DMS53 treated with DMSO at 0.1 percent for 48 hours (cell line): ENCODE data around the gene CYP2A7.
"Not testable (repeated sequence)": the region's sequence is repeated elsewhere in the genome, so short reads cannot be mapped to it uniquely, and the experiment has no call there.

Experiments used
- DNase-seq: peaks from one replicate; lab custom pipeline; 2025; ENCODE audit not compliant: unreplicated experiment; lab: John Stamatoyannopoulos, UW

CYP2A7 gene

GRCh38 chr19:40900521-40900920 lies 18.5 kb upstream of the CYP2A7 start:
- DNase-seq = not testable (repeated sequence)

- not testable (repeated sequence) for DNase-seq
Observed at GRCh38 chr19:40899964-40900363, 17.9 kb upstream of the CYP2A7 start.

- DNase-seq = not testable (repeated sequence)
Observed at GRCh38 chr19:40896843-40897789, 15.1 kb upstream of the CYP2A7 start.

GRCh38 chr19:40896418-40896796 lies 14.4 kb upstream of the CYP2A7 start:
- DNase-seq = no peak

- no peak for DNase-seq
Observed at GRCh38 chr19:40893112-40893511, 11.1 kb upstream of the CYP2A7 start.

- no peak for DNase-seq
Observed at GRCh38 chr19:40889366-40889765, 7.3 kb upstream of the CYP2A7 start.

GRCh38 chr19:40888191-40888590 lies 6.2 kb upstream of the CYP2A7 start:
- no peak for DNase-seq

GRCh38 chr19:40884187-40884931 lies 2.3 kb upstream of the CYP2A7 start:
- not testable (repeated sequence) for DNase-seq

- not testable (repeated sequence) for DNase-seq
Observed at GRCh38 chr19:40879349-40879748, 2.7 kb downstream of the CYP2A7 start.

GRCh38 chr19:40875526-40875951 lies 6.5 kb downstream of the CYP2A7 start:
- not testable (repeated sequence) for DNase-seq

- not testable (repeated sequence) for DNase-seq
Observed at GRCh38 chr19:40874874-40875273, 7.2 kb downstream of the CYP2A7 start.

GRCh38 chr19:40873873-40874272 lies 8.2 kb downstream of the CYP2A7 start:
- not testable (repeated sequence) for DNase-seq

GRCh38 chr19:40872209-40872608 lies 9.8 kb downstream of the CYP2A7 start:
- no peak for DNase-seq

GRCh38 chr19:40867701-40868100 lies 14.3 kb downstream of the CYP2A7 start:
- no peak for DNase-seq

GRCh38 chr19:40864739-40865496 lies 17.1 kb downstream of the CYP2A7 start:
- DNase-seq = not testable (repeated sequence)

- no peak for DNase-seq
Observed at GRCh38 chr19:40862785-40863184, 19.2 kb downstream of the CYP2A7 start.

GRCh38 chr19:40862333-40862732 lies 19.7 kb downstream of the CYP2A7 start:
- DNase-seq = no peak

- DNase-seq = no peak
Observed at GRCh38 chr19:40858109-40858508, 23.9 kb downstream of the CYP2A7 start.

- not testable (repeated sequence) for DNase-seq
Observed at GRCh38 chr19:40852467-40853152, 29.4 kb downstream of the CYP2A7 start.

GRCh38 chr19:40850277-40850676 lies 31.8 kb downstream of the CYP2A7 start, which contains the start of gene CYP2A6:
Gene CYP2A6 (minus strand): TSS chr19:40850447. CDS start chr19:40850426, 21 bp downstream.
- not testable (repeated sequence) for DNase-seq
